HTERT RPE-1 (cell line): ENCODE measurements around the gene ALDH1A1.

Source experiments
- in situ Hi-C: fragments of 300-500 bp; cut with MboI; formaldehyde crosslinking; loops from 4 replicates; pipeline ENCODE4 v1.14.3; 2020; ENCODE audit warnings: low sequenced_read_pairs

ALDH1A1 gene

DNA sequence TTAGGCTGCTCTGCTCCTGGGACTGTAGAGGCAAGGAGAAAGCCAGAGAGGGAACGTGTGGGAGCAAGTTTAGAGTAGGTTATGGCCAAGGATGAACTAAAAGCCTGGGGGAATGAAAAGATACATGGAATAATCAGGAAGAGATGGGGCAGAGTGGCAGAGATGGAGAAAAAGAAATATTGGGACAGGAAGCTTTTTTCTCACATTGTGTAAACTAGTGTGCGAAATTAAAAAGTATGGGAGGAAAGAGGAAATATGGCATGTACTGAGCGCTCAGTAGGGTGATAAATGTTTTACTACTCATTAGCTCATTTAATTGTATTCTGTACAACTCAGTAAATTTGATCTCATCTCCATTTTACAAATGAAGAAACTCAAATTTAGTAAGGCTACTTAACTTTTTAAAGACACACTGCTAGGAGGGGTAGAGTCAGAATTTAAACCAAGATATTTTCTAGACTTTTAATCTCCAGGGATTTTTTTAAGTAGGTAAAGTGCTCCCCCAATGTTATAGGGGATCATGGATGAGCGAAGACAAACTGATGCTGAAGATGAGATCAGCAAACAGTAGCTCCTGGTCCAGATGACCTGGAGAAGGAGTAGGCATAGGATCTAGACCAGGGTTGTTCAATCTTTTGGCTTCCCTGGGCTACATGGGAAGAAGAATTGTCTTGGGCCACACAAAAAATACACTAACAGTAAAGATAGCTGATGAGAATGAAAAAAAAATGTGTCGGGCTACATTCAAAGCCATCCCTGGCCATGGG is 30.8 kb downstream of the ALDH1A1 start:
- in situ Hi-C loops, result no loop called here

DNA sequence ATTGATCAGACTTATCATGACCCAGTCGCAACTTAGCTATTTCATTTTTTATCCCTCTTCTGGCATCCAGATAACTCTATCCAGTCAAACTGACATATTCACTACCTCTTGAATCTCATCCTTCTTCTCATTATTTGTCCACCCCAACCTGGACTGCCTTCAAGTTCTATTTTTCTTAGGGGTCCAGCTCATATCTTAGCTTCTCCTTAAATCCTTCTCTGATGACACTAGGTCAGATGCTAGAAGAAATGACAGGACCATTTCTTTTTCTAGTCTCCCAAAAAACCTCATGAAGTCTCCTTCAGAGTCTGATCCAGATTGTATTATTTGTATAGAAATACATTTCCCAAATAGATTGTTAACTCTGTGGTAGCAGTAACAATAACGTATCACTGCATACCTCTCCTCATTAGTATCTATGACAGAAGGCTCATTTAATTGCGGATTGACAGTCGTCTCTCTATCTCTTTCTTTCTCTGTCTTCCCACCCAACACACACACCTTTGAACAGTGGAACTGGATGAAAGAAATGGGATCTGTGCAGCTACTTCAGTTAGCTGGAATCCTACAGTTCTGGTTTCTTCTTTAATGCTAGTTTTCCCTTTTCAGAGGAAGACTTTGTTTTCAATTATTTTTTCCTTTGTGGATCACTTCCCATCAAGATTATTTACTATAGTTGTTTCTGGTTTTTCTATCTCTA is 33.5 kb downstream of the ALDH1A1 start:
- in situ Hi-C loops, result no loop called here

DNA sequence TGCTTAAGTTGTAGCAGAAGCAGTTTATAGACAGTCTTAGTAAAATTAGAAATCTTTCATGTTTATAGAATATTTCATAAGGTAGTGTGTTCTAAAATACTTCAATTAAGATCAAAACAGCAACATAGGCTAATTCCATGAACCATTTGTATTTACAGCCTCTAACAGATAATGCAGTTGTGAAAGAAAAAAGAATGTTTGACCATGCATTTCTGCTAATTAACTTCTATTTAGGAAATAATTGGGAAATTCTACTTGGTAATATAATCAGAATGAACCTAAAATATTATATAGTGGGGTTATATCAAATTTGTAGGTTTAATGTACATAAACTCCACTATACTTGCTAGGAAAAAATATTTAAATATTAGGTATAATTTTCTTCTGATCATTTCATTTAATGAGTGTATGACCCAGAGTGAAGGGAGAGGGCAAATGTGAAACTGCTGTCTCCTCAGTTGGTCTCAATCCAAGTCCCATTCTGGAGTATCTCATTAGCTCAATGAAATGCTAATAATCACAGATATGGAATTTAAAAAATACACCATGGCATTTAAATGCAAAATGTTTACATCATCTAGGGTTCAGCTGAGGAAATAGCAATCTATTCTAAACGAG is 34.9 kb downstream of the ALDH1A1 start:
- in situ Hi-C loops, result no loop called here

DNA sequence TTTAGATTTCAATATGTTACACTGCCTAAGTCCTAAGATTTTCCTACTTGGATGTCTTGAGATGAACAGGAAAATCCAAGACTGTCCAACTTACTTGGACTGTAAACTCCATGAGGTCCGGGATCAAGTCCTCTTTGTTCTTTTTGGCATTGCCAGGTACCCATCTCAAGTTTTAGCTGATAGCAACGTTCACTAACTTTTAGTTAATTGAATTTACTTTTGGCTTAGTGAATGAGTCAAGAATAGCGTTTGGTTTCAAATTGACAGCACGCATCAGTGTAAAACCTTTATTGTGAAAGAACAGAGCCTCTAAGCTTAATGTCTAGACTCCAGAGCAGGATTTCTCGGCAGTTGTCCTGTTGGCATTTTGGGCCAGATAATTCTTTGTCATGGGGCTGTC is 37.2 kb downstream of the ALDH1A1 start:
- in situ Hi-C loops, result no loop called here

DNA sequence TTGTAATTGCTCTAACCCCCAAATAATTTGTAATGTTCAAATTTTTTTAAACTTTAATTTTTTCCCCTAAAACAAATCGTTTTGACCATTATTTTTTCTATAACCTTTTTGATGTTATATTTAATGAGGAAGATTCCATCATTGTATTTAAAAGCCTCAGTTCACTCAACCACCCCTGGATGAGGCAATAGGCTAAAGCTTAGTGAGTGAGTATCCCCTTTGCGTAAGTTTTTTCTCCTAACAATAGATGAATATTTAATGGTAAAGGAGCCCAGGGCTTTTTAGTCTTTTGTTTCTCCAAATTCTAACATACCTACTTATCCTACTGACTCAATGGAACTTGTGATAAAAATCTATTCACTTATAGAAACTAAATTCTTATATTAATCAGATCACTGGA is 38.1 kb downstream of the ALDH1A1 start:
- in situ Hi-C loops, result no loop called here

DNA sequence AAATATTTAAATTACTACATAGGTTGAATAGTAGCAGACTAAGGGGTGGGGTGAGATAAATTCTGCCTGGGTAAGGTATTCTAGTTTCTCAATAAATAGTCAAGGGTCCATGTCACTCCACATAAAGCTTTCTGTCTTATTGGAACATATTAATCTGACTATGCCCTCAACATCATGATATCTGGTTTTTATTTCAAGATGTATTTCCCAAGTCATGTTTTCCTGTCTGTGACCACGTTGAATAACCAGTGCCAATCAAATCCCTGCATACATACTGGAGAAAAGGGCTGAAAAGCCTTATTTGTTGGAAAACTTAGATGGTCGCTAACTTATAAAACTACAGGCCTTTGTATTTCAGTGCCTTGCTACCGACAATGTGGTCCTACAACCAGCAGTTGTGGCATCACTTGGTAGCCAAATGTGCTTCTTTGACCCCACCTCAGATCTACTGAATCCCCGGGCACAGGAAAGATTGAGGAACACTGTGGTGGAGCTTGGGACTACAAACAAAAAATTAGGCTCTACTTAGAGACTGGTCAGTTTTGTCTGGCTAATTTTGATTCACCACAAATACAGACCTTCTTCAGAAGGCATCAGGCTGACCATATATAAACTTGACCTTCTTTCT is 39.4 kb downstream of the ALDH1A1 start:
- in situ Hi-C loops, result no loop called here

DNA sequence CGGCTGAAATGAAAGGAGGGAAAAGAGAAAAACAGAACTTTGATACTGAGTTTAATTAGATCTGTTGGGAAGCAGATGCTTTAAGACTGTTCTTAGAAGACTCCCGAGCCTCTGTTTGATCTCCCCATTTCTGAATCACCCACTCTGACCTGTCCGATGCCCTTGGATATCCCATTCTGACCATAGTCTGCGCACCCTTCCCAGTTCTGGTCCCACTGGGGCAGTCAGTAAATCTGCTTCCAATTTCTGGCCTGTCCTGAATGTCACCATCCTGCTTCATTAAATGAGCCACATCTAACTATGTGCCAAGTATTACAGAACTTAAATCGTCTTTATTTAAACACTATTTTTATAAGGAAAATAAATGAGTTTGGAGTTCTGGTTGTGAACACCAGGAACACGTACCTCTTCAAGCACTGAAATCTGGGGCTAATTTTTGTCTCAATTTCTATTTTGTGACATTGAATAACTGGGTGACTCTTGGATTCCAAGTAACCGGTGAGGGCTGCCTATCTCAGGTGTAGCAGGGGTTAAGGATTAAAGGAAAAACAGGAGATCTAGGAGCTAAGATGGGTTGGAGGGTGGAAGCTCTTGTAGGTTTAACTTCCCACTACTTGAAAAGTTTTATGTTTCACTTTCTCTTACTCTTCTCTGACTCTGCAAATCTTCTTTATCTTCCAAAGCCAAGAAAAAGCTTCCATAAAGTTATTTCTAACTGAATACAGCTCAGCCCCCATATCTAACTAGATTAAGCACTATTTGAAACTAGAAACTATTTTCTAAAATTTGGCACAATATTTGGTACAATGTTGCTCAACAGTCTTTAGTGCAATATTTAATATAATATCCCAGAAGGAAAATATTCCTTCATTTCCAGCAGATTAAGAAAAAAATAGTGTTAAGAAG is 40.1 kb downstream of the ALDH1A1 start:
- in situ Hi-C loops, result no loop called here

DNA sequence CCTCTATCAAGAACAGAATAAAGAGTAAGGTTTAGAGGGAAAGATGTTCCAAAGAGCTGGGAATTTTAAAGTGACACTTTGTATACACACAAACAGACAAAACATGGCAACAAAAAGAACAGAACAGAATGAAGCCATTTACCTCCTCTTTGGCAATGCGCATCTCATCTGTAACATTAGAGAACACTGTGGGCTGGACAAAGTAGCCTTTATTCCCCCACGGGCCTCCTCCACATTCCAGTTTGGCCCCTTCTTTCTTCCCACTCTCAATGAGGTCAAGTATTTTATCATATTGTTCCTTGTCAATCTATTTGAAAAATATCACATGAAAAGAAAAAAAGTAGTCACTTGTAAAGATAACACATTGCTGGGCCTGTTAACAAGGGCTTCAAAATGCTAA is 41.0 kb downstream of the ALDH1A1 start:
- in situ Hi-C loops, result no loop called here

DNA sequence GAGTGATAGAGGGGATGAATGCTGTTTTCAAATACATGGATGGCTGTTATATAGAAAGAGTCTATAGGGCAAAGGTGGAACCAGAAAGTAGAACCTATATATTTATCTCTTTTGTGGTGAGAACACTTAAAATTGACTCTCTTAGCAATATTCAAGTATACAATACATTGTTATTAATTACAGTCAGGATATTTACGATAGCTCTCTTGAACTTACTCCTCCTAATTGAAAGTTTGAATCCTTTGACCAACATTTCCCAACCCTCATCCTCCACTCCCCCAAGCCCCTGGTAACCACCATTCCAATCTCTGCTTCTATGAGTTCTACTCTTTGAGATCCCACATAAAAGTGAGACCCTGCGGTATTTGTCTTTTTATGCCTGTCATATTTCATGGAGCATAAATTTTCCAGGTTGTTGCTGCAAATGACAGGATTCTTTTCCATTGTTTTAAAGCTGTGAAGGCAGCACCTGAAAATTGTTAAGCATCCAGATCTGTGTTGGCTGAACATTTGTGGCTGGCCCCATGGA is 41.5 kb downstream of the ALDH1A1 start:
- in situ Hi-C loops, result no loop called here

DNA sequence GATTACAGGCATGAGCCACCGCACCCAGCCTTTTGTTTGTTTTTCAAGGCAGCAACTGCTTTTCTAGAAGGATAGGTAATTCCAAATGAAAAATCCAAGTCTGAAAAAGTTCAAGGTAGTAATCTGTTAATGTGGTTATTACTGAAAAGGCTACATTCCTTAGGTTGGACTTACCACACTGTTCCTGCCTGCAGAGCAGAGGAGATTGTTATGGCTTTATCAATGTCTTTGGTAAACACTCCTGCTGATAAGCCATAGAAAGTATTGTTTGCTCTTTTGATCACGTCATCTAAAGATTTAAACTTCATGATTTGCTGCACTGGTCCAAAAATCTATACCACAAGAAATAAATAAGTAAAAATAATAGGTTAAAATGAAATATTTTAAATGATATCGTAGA is 43.4 kb downstream of the ALDH1A1 start:
- in situ Hi-C loops, result no loop called here

DNA sequence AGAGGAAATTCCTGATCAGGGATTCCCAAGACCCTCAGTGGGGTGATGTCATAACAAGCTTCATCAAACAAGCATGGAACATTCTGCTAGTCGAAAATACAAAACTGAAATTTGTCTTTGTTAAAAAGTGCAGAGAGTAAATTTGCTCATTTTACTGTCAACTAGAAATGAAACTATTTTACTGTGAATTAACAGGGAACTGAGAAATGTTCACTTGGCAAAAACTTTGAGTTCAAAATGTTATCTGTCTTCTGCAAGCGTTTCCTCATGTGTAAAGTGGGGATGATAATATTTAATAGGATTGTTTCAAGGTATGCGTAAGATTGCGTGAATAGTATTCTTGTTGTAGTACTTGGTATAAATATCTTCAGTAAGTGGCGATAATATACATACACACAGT is 45.4 kb downstream of the ALDH1A1 start:
- in situ Hi-C loops, result no loop called here

DNA sequence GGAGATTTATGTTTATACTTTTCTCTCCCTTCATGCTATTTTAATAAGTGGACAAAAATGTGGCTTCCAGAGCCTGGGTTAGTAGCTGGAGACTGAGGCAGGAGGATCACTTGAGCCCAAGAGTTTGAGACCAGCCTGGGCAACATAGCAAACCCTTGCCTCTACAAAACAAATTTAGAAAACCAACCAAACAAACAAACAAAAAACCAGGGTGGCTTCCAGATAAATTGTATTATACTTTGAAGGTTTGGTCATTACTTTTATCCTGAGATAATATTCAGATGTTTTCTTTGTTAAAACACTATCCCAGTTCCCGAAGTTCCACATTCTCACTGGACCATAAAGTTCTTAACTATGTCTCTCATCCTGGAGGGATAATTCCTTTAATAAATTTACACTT is 46.0 kb downstream of the ALDH1A1 start:
- in situ Hi-C loops, result no loop called here

DNA sequence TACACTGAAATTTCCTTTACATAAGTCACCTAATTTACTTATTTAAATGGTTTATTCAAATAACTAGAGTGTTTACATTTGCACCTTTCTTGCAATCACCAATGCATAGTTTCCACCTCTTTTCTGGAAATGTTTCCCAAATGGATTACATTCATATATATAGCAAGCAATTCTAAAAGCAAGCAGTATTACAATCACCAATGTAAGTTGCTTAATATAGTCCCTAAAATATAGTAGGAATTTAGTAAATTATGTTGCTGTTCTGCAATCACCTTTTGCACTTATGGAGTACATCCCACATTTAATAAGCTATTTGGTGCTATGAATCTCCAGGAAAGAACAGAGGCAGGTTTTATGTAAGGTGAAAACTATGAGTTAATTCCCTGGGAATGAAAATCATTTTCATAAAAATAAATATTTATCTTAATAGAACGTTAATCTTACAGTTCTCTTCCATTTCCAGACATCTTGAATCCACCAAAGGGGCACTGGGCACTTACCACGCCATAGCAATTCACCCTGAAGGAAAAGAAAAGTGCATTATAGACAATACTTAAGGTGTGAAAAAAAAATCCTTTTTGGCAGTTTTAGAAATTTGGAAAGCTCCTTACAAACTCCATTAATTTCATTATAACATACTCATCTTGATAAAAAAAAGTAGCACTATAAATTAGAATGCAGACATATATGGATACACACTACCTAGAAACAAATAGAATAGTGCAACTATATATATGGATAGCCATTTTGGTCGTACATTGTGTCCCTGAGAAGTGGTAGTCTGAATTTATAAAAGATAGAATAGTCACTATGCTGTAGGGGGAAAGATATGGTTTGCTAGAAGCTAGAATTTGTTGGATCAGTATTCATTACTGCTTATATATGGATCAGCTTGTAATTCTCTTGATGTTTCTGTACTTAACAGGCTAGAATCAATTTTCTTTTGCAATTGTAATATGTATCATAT is 47.1 kb downstream of the ALDH1A1 start:
- in situ Hi-C loops, result no loop called here

DNA sequence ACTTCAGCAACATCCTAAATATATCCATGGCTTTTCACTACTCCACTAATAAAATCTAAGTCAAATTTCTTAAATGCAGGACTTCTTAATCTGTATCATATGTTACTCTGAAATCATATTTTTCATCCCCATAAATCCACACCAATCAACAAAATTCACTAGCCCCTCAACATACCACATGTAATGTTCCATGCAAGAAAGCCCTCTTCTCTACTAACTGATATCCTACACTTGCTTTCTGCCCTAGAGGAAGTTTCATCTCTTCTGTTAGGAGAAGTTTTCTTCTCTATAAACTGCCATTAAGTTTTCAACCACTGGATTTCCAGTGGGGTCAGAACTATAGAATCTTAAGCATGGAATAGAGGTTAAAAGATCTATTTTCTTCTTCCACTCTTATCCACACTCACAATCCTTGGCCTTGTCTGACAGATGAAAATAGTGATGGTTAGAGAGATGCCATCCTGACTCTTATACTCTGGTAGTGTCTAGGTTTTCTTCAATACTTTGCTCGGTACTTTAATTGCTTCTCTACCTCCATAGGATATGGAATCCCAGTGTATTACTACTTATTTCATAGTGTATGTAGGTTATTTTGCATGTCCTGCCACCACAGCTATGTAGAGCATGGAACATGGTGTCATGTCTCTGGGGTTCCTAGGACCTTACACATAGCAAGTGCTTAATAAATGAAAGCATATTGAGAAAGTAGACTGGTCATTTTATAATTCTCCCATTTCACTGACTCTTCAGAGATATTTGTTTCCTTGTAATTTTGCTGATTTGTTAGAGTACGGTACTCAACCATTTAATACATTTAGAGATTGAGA is 48.4 kb downstream of the ALDH1A1 start:
- in situ Hi-C loops, result no loop called here

DNA sequence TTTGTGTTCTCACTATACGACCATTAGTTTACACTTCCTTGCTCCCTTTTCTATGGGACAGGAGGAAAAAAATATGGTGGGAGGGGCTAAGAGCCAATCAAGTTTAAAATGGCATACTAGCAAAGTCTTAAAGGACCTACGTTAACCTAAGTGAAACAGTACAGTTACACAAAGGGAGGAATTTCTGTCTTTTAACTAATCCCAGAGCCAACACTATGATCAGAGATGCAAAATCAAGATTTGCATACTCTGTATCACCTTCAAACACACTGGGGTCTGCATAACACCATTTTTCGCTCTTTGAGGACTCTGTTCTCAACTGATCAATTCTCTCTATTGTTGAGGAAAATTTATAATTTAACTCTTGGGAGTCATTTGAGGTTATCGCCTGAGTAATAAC is 49.8 kb downstream of the ALDH1A1 start:
- in situ Hi-C loops, result no loop called here

DNA sequence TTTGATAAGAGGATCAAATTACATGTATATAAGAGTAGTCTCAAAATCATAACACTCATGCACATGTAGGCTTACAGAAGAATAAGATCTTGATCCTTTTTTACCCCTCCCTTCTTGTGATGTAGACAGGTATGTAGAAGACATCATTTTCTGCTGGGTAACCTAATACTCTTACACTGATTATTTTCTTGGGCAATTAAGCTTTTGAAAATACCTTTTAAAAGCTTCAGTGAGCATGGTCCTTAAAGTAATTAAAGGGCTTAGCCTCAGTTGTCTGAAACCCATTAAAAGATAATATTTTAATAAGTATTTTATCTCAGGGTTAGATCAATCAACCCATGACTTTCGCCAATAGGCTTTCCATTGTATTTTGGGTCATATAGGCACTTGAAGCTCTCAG is 50.6 kb downstream of the ALDH1A1 start:
- in situ Hi-C loops, result no loop called here

DNA sequence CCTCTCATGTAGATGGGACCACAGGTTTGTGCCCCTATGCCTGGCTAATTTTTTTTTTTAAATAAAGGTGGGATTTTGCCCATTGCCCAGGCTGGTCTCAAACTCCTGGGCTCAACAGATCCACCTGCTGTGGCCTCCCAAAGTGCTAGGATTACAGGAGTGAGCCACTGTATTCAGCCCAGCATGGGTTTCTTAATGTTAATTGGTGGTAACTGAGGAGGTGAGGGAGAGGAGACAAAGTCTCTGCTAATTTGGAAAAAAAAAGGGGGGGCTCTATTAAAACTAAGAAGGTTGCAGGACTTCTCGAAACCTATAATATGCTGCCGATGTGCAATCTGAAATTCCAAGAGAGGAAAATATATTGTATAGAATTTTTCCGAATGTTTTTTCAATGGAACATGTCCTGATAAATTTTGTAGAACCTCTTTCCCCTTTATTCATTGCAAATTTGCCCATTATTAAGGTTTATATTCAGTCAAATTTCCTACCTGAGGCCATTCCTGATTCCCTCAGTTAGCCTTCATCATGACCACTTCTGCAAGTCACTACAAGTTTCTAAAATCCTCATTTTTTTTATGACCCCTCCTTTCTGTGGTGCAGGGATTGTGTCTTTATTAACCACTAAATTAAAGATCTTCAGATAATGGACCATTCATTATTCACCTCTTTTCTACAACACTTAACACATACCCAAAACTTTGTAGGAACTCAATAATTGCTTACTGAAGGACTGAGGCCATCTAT is 52.9 kb downstream of the ALDH1A1 start:
- in situ Hi-C loops, result no loop called here
